Omental fat pad (tissue), 4 donors: Measurements from ENCODE around the gene ZNF451. TPM values are rescaled to one million over a fixed set of nuclear protein-coding genes. Genes with fewer than 3 reads are reported as not detected.
A peak's percentile ranks its signal among the peaks of the same experiment; 100 is the strongest.

Experiments used
- ATAC-seq: fragments of 150-250 bp; one replicate; pipeline ENCODE4 v1.9.1; 2016; ENCODE audit warnings: mild to moderate bottlenecking, moderate library complexity; ENCODE audit not compliant: low FRiP score
- DNase-seq: peaks from one replicate; pipeline ENCODE4 v3.0.0-alpha.2; 2019; ENCODE audit warnings: low spot score
- CTCF ChIP-seq, 3 donors: fragments of 450-650 bp; IDR thresholded peaks; one replicate each; pipeline ENCODE4 v1.5.1; 2016 to 2017; ENCODE audit warnings: antibody characterized with exemption in 3 of 3, mild to moderate bottlenecking in 3 of 3, moderate library complexity in 2 of 3
- total RNA-seq, 4 donors: library from RNA; depleted of rRNA; stranded (reverse); fragments of >200 nt; gene quantifications; one replicate each; pipeline ENCODE4 v1.1.0, GENCODE V29; 2016

The ZNF451 gene
- total RNA-seq, 4 donors from 2014 or later, result 41.4 to 66.8 (median 57.0) TPM

GRCh38 chr6:57172136-57173055, 82.4 kb downstream of the ZNF451 start, which contains the start of gene BAG2:
TSS of gene BAG2 (plus strand) at chr6:57172326. CDS start at chr6:57172698, 372 bp downstream.
- no peak for TF ChIP-seq CTCF (IDR thresholded peaks at IDR 0.05)
- ATAC-seq, result peak; percentile 94

GRCh38 chr6:57173056-57173885, 83.3 kb downstream of the ZNF451 start:
- ATAC-seq (no peak), DNase-seq (no peak)
- no peak for TF ChIP-seq CTCF (IDR thresholded peaks at IDR 0.05)

More at GRCh38 chr6:57172136-57173055, 82.4 kb downstream of the ZNF451 start, which contains the start of gene BAG2:
- DNase-seq, result peak; percentile 77

GRCh38 chr6:57173886-57174510, 84.0 kb downstream of the ZNF451 start:
- no peak for ATAC-seq
- no peak for TF ChIP-seq CTCF (IDR thresholded peaks at IDR 0.05)

GRCh38 chr6:57174511-57174907, 84.5 kb downstream of the ZNF451 start:
- TF ChIP-seq CTCF (IDR thresholded peaks at IDR 0.05), result no peak
- DNase-seq (no peak), ATAC-seq (no peak)

More at GRCh38 chr6:57173886-57174510, 84.0 kb downstream of the ZNF451 start:
- DNase-seq, result no peak

- DNase-seq (no peak), ATAC-seq (peak; percentile 86)
- no peak for TF ChIP-seq CTCF (IDR thresholded peaks at IDR 0.05)
Measured at GRCh38 chr6:57177545-57178265, 87.7 kb downstream of the ZNF451 start.

GRCh38 chr6:57180596-57180995, 90.6 kb downstream of the ZNF451 start:
- no peak for TF ChIP-seq CTCF (IDR thresholded peaks at IDR 0.05)
- no peak for ATAC-seq
- DNase-seq, result no peak
